ENCODE data around the gene MROH2A.

DNA sequence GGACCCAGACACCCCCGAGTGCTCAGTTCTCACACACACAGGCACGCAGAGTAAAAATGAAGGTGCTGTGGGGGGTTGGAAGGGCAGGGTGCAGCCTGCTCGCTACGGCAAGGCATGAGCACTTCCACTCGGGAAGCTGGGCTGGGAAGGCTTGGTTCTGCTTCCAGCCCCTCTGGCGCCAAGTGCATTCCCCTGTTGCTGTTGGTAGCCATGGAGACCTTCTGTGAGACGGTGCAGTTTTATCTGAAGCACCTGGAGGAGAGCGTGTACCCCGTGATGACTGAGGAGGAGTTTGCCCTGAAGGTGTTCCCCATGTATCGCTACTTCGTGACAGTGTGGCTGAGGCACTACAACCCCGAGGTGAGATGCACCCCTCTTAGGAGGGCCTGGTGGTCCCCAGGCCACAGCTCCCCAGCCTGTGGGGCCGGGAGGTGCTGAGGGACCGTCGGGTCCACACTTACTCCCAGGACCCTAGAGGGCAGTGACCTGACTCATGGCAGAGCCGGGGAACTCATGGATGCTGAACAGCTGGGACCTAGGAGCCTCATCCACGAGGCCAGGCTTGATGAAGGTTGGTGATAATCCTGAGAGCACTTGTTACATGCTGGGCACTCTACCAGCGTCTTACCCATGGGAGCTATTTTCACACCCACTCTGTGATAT is 15.5 kb downstream of the MROH2A start:
- TF ChIP-seq POLR2AphosphoS5 (IDR thresholded peaks at IDR 0.05; ENCODE audit: borderline replicate concordance, low read depth, low read length) (no peak), EZH2 (IDR thresholded peaks at IDR 0.05) (no peak)

Measured in SK-N-MC (cell line).